ENCODE data around the gene RUNDC1.

The RUNDC1 gene

DNA sequence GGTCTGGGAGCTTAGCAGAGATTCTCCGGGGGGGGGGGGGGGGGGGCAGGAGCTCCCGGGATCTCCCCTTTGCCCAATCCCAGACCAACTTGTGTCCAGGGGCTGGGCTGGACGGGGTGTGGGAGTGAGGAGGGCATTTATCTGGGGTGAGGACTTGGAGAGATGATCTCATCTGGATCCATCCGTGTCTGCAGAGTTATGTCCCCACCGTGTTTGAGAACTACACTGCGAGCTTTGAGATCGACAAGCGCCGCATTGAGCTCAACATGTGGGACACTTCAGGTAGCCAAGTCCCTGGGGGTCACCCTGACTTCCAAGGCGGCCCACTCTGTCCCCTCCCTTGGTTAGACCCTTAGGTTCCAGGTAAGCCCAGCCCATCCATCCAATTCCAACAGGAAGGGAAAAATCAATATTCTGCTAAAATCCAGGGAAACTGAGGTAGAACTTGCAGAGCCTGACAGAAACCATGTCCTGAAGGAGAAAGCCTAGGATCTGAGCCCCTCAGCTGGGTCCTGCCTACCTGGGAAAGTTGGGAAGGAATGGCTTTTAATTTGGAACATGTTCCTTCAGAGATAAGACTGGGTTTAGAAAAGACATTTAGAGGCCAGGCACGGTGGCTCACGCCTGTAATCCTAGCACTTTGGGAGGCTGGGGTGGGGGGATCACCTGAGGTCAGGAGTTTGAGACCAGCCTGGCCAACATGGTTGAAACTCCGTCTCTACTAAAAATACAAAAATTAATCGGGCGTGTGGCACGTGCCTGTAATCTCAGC is 45.6 kb downstream of the RUNDC1 start:
- H3K27ac ChIP-seq (ENCODE audit: insufficient read depth, low read length, poor library complexity, severe bottlenecking), result no peak overlapping the region
- peaks cover 9% of the 10 kb centered on the region for H3K4me1 ChIP-seq (ENCODE audit: control insufficient read depth, insufficient read depth, low read length, poor library complexity, severe bottlenecking)
- no peaks in the 10 kb centered on the region for H3K36me3 ChIP-seq (ENCODE audit: control insufficient read depth, insufficient read depth, low read length)
- no peaks in the 10 kb centered on the region for H3K27me3 ChIP-seq (replicated peaks; ENCODE audit: control insufficient read depth, insufficient read depth, low read length, poor library complexity, severe bottlenecking)
- no peaks in the 10 kb centered on the region for H3K9me3 ChIP-seq (ENCODE audit: control insufficient read depth, low read length)
- no peak for DNase-seq
- H3K4me3 ChIP-seq (ENCODE audit: insufficient read depth, low read depth, low read length, poor library complexity, severe bottlenecking), result no peak overlapping the region

DNA sequence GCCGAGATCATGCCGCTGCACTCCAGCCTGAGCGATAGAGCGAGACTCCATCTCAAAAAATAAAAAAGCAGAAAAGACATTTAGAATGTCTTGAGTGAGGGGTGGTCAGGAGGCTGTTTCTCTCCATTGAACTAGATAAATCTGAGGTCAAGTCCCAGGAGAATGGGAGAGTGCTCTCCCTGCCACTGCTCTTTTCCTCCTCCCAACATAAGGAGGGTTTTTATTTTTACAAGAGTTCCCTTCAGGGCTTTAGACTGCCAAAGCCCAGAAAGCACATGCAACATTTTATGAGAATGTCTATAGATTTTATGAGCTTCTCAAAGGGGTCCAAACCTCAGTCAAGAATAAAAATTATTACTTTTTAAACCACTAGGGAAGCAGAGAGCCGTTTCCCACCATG is 46.2 kb downstream of the RUNDC1 start:
- Histone ChIP-seq H3K4me1 (ENCODE audit: control insufficient read depth, insufficient read depth, low read length, poor library complexity, severe bottlenecking) (peaks cover 9% of the 10 kb centered on the region), H3K4me3 (ENCODE audit: insufficient read depth, low read depth, low read length, poor library complexity, severe bottlenecking) (no peak overlapping the region), H3K9me3 (ENCODE audit: control insufficient read depth, low read length) (no peaks in the 10 kb centered on the region), H3K36me3 (ENCODE audit: control insufficient read depth, insufficient read depth, low read length) (no peaks in the 10 kb centered on the region), H3K27me3 (replicated peaks; ENCODE audit: control insufficient read depth, insufficient read depth, low read length, poor library complexity, severe bottlenecking) (no peaks in the 10 kb centered on the region), H3K27ac (ENCODE audit: insufficient read depth, low read length, poor library complexity, severe bottlenecking) (no peak overlapping the region)
- no peak for DNase-seq

DNA sequence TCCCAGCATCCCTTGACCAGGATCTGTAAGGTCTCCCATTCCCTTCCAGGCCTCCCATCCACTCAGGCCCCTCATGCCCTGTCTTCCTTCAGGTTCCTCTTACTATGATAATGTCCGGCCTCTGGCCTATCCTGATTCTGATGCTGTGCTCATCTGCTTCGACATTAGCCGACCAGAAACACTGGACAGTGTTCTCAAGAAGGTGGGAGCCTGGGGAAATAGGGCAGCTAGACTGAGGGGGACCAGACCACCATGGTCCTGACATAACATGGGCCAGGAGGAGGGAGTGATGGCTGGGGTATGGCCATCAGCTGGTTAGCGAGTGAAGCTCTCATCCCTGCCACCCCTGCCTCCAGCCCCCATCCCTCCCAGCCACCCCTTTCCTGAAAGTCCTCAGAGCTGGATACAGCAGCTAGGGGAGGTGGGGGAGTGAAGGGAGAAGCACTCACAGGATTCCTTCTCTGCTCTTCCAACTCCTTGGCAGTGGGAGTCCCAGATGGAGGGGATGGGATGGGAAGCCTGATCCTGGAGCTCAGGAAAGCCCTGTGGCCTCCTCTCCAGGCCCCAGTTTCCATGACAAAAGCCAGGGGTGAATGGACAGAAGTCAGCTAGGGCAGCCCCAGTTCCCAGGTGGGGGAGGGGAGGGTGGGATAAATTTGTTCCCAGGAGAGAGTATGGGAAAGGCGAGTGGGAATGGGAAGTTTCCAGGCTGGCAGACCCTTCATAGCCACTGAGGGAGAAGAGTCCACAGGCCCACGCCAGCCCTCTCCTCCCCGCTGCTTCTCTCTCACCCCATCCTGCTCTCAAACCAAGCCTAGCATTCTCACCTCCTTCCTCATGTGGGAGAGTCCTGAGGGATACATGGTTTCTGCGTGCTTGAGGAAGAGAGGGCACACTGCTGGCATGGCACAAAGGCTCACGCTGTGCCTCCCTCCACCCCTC is 47.0 kb downstream of the RUNDC1 start:
- Histone ChIP-seq H3K36me3 (ENCODE audit: control insufficient read depth, insufficient read depth, low read length) (no peaks in the 10 kb centered on the region), H3K9me3 (ENCODE audit: control insufficient read depth, low read length) (no peaks in the 10 kb centered on the region), H3K27ac (ENCODE audit: insufficient read depth, low read length, poor library complexity, severe bottlenecking) (no peak overlapping the region), H3K4me1 (ENCODE audit: control insufficient read depth, insufficient read depth, low read length, poor library complexity, severe bottlenecking) (peaks cover 9% of the 10 kb centered on the region), H3K27me3 (replicated peaks; ENCODE audit: control insufficient read depth, insufficient read depth, low read length, poor library complexity, severe bottlenecking) (no peaks in the 10 kb centered on the region), H3K4me3 (ENCODE audit: insufficient read depth, low read depth, low read length, poor library complexity, severe bottlenecking) (no peak overlapping the region)
- no peak for DNase-seq

- Histone ChIP-seq H3K27me3 (replicated peaks; ENCODE audit: control insufficient read depth, insufficient read depth, low read length, poor library complexity, severe bottlenecking) (no peaks in the 10 kb centered on the region), H3K27ac (ENCODE audit: insufficient read depth, low read length, poor library complexity, severe bottlenecking) (no peak overlapping the region)
Measured at GRCh38 chr17:43028221-43028861, 48.0 kb downstream of the RUNDC1 start.

GRCh38 chr17:43030137-43030767 is 49.9 kb downstream of the RUNDC1 start:
- no peaks in the 10 kb centered on the region for H3K36me3 ChIP-seq (ENCODE audit: control insufficient read depth, insufficient read depth, low read length)
- H3K27me3 ChIP-seq (replicated peaks; ENCODE audit: control insufficient read depth, insufficient read depth, low read length, poor library complexity, severe bottlenecking), result no peaks in the 10 kb centered on the region
- no peak overlapping the region for H3K4me3 ChIP-seq (ENCODE audit: insufficient read depth, low read depth, low read length, poor library complexity, severe bottlenecking)
- H3K4me1 ChIP-seq (ENCODE audit: control insufficient read depth, insufficient read depth, low read length, poor library complexity, severe bottlenecking), result no peaks in the 10 kb centered on the region
- no peaks in the 10 kb centered on the region for H3K9me3 ChIP-seq (ENCODE audit: control insufficient read depth, low read length)
- DNase-seq, result no peak
- H3K27ac ChIP-seq (ENCODE audit: insufficient read depth, low read length, poor library complexity, severe bottlenecking), result no peak overlapping the region

More at GRCh38 chr17:43028221-43028861, 48.0 kb downstream of the RUNDC1 start:
- Histone ChIP-seq H3K9me3 (ENCODE audit: control insufficient read depth, low read length) (no peaks in the 10 kb centered on the region), H3K4me3 (ENCODE audit: insufficient read depth, low read depth, low read length, poor library complexity, severe bottlenecking) (no peak overlapping the region), H3K36me3 (ENCODE audit: control insufficient read depth, insufficient read depth, low read length) (no peaks in the 10 kb centered on the region), H3K4me1 (ENCODE audit: control insufficient read depth, insufficient read depth, low read length, poor library complexity, severe bottlenecking) (peaks cover 9% of the 10 kb centered on the region)
- no peak for DNase-seq

DNA sequence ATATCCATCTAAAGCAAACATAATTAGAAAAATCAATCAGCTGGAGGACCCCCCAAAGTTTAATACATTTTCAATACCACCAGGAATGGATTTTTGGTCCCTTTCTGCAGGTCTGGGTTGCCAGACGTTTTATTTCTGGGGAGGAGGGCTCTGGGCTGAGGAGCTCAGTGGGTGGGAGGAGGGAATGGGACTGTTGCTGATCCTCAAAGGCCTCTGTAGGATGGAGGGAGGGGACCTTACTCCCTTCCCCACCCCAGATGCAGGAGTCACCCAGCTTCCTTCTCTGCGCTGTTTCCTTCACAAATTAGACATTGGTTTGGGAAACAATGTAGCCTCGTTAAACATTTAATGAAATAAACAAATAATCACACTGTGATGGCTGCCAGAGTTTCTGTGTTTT is 51.3 kb downstream of the RUNDC1 start:
- DNase-seq, result no peak
- Histone ChIP-seq H3K27ac (ENCODE audit: insufficient read depth, low read length, poor library complexity, severe bottlenecking) (no peak overlapping the region), H3K27me3 (replicated peaks; ENCODE audit: control insufficient read depth, insufficient read depth, low read length, poor library complexity, severe bottlenecking) (no peaks in the 10 kb centered on the region), H3K4me3 (ENCODE audit: insufficient read depth, low read depth, low read length, poor library complexity, severe bottlenecking) (no peak overlapping the region), H3K9me3 (ENCODE audit: control insufficient read depth, low read length) (no peaks in the 10 kb centered on the region), H3K36me3 (ENCODE audit: control insufficient read depth, insufficient read depth, low read length) (no peaks in the 10 kb centered on the region), H3K4me1 (ENCODE audit: control insufficient read depth, insufficient read depth, low read length, poor library complexity, severe bottlenecking) (no peaks in the 10 kb centered on the region)

- no peaks in the 10 kb centered on the region for H3K27me3 ChIP-seq (replicated peaks; ENCODE audit: control insufficient read depth, insufficient read depth, low read length, poor library complexity, severe bottlenecking)
- no peak for DNase-seq
- H3K36me3 ChIP-seq (ENCODE audit: control insufficient read depth, insufficient read depth, low read length), result no peaks in the 10 kb centered on the region
- no peak overlapping the region for H3K4me3 ChIP-seq (ENCODE audit: insufficient read depth, low read depth, low read length, poor library complexity, severe bottlenecking)
- H3K9me3 ChIP-seq (ENCODE audit: control insufficient read depth, low read length), result no peaks in the 10 kb centered on the region
- no peaks in the 10 kb centered on the region for H3K4me1 ChIP-seq (ENCODE audit: control insufficient read depth, insufficient read depth, low read length, poor library complexity, severe bottlenecking)
- no peak overlapping the region for H3K27ac ChIP-seq (ENCODE audit: insufficient read depth, low read length, poor library complexity, severe bottlenecking)
Measured at GRCh38 chr17:43033948-43034881, 53.9 kb downstream of the RUNDC1 start.

DNA sequence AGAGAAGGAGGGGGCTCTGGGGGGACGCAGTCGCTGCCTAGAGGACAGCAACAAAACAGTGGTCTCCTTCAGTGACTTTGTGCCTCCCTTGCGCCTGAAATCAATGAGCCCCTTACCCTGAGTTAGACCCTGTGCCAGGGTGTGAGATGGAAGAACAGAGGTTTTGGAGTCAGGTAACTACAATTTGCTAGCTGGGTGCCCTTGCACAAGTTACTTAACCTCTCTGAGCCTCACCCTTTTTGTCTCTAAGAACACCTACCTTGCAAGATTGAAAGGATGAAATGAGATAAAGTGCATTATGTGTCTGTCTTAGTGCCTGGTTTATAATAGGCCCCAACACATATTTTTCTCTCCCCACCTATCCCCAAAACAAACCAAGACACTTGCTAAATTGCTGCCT is 54.5 kb downstream of the RUNDC1 start:
- Histone ChIP-seq H3K36me3 (ENCODE audit: control insufficient read depth, insufficient read depth, low read length) (no peaks in the 10 kb centered on the region), H3K27me3 (replicated peaks; ENCODE audit: control insufficient read depth, insufficient read depth, low read length, poor library complexity, severe bottlenecking) (no peaks in the 10 kb centered on the region), H3K4me3 (ENCODE audit: insufficient read depth, low read depth, low read length, poor library complexity, severe bottlenecking) (no peak overlapping the region), H3K27ac (ENCODE audit: insufficient read depth, low read length, poor library complexity, severe bottlenecking) (no peak overlapping the region), H3K9me3 (ENCODE audit: control insufficient read depth, low read length) (no peaks in the 10 kb centered on the region), H3K4me1 (ENCODE audit: control insufficient read depth, insufficient read depth, low read length, poor library complexity, severe bottlenecking) (no peaks in the 10 kb centered on the region)
- no peak for DNase-seq

GRCh38 chr17:43039646-43040045 is 59.3 kb downstream of the RUNDC1 start:
- no peaks in the 10 kb centered on the region for H3K9me3 ChIP-seq (ENCODE audit: control insufficient read depth, low read length)
- H3K27me3 ChIP-seq (replicated peaks; ENCODE audit: control insufficient read depth, insufficient read depth, low read length, poor library complexity, severe bottlenecking), result no peaks in the 10 kb centered on the region
- H3K27ac ChIP-seq (ENCODE audit: insufficient read depth, low read length, poor library complexity, severe bottlenecking), result no peak overlapping the region
- no peak for DNase-seq
- no peaks in the 10 kb centered on the region for H3K4me1 ChIP-seq (ENCODE audit: control insufficient read depth, insufficient read depth, low read length, poor library complexity, severe bottlenecking)
- H3K4me3 ChIP-seq (ENCODE audit: insufficient read depth, low read depth, low read length, poor library complexity, severe bottlenecking), result no peak overlapping the region
- H3K36me3 ChIP-seq (ENCODE audit: control insufficient read depth, insufficient read depth, low read length), result no peaks in the 10 kb centered on the region
